ENCODE results near the gene BTBD9. TPM values are rescaled to one million over a fixed set of nuclear protein-coding genes. Genes with fewer than 3 reads are reported as not detected.

BTBD9 gene
- total RNA-seq, 1 experiment from 2014 or later: 10.8 TPM

DNA sequence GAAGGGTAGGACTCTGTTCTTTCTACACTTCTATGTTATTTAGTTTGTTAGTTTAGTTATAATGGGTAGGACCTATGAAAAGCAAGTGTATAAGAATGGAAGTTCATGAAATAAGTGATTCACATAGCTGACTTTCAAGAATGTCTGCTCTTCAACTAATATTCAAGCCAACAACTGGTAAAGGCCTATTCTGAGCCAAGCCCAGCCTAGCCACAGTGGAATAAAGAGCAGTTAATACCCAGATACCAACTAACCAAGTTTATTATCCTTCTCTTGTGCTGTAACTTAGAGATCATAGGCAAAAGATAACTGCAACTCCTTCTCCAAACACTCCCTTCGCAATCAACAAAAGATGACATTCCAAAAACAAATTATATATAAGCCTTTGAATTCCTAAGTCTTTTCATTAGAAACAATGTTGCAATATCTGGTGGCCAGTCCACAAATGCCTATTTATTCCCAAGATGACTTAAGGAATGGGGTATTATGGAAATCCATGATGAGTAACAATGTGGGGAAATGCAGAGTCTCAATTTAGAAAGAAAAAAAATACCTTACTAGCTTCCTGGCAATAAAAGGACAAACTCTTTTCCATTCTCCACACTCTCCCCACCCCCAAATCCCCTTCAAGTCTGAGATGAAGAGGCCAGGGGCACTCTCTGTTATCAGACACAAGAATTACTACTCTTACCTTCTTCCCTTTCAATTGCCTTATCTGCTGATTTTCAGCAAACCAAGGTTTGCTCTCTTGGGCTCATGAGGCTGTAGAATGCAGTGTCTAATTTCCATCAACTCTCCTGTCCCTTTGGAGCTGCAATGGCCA, 27.4 kb downstream of the BTBD9 start:
- H3K4me1 ChIP-seq (replicated peaks; ENCODE audit: insufficient read depth): no peaks in the 10 kb centered on the region
- no peak overlapping the region for H3K4me3 ChIP-seq
- H3K4me2 ChIP-seq: no peak overlapping the region
- ChIA-PET CTCF (no interaction called here), POLR2A (ENCODE audit: unreplicated experiment) (no interaction called here)
- intact Hi-C loops (cut with micrococcal nuclease; ENCODE audit: unreplicated experiment): no loop called here
- no peak for DNase-seq
- no TSS peak for BruUV-seq (replicated peaks)
- no peak overlapping the region for H3K27ac ChIP-seq
- H2AFZ ChIP-seq: no peak overlapping the region
- H4K20me1 ChIP-seq (ENCODE audit: insufficient read depth): no peaks in the 10 kb centered on the region
- H3K9me2 ChIP-seq (ENCODE audit: insufficient read depth): no peaks in the 10 kb centered on the region
- no peak for TF ChIP-seq EZH2 (IDR thresholded peaks at IDR 0.05; ENCODE audit: low read depth)
- TF ChIP-seq, protein P1, sequence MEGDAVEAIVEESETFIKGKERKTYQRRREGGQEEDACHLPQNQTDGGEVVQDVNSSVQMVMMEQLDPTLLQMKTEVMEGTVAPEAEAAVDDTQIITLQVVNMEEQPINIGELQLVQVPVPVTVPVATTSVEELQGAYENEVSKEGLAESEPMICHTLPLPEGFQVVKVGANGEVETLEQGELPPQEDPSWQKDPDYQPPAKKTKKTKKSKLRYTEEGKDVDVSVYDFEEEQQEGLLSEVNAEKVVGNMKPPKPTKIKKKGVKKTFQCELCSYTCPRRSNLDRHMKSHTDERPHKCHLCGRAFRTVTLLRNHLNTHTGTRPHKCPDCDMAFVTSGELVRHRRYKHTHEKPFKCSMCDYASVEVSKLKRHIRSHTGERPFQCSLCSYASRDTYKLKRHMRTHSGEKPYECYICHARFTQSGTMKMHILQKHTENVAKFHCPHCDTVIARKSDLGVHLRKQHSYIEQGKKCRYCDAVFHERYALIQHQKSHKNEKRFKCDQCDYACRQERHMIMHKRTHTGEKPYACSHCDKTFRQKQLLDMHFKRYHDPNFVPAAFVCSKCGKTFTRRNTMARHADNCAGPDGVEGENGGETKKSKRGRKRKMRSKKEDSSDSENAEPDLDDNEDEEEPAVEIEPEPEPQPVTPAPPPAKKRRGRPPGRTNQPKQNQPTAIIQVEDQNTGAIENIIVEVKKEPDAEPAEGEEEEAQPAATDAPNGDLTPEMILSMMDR (conservative IDR thresholded peaks at IDR 0.05): no peak
- H3F3A ChIP-seq (ENCODE audit: insufficient read depth, low read depth): no peaks in the 10 kb centered on the region
- no peaks in the 10 kb centered on the region for H3K9me3 ChIP-seq (ENCODE audit: insufficient read depth, low read depth)
- no peaks in the 10 kb centered on the region for H3K79me2 ChIP-seq (ENCODE audit: low read depth)
- H3K36me3 ChIP-seq (ENCODE audit: low read depth): no peaks in the 10 kb centered on the region
- H3K27me3 ChIP-seq (ENCODE audit: insufficient read depth, low read depth): no peaks in the 10 kb centered on the region

DNA sequence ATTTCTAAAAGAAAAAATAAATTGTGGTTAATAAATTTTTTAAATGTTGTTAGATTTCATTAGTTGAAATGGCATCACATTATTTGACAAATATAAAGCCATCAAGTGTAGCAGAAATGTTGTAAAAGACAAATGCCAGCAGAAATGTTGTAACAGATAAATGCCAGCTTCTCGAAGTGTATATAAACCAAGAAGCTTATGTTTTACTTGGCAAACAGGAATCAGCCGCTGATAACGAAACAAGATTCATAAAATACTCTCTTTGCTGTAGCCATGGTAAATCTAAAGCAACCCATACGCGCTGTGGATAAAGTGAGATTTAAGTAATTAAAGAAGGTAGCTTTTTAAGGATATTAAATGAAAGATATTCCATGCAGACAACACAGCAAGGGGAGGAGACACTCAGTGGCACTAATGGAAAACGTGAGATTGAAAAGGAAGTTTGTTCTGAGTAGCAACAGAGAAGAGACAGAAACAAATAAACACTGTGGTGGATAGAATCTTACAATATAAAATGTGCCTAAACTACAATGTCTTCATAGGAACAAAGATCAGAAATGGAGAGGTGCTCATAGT, 29.6 kb downstream of the BTBD9 start:
- POLR2A ChIA-PET (ENCODE audit: unreplicated experiment): no interaction called here
- H2AFZ ChIP-seq: no peak overlapping the region

DNA sequence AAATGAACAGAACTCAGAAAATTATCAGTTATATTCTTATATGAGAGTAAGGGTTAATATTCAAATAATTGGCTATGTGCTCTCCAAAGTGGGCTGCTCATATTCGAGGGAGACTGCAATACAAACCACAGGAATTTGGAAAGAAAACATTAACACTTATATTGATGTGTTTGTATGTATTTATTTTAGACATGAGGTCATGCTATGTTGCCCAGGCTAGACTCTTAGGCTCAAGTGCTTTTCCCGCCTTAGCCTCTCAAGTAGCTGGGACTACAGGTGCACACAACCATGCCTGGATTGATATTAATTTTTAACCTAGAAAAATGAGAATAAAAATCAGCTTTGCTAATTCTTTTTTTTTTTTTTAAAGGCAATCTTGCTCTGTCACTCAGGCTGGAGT, 35.0 kb downstream of the BTBD9 start:
- no peak overlapping the region for H3K4me2 ChIP-seq
- no peaks in the 10 kb centered on the region for H3K9me2 ChIP-seq (ENCODE audit: insufficient read depth)
- TF ChIP-seq, protein P1 (conservative IDR thresholded peaks at IDR 0.05): no peak
- no peak for TF ChIP-seq EZH2 (IDR thresholded peaks at IDR 0.05; ENCODE audit: low read depth)
- H3K4me3 ChIP-seq: no peak overlapping the region
- no peaks in the 10 kb centered on the region for H3K79me2 ChIP-seq (ENCODE audit: low read depth)
- no peak for DNase-seq
- H3K27me3 ChIP-seq (ENCODE audit: insufficient read depth, low read depth): no peaks in the 10 kb centered on the region
- CTCF ChIA-PET: no interaction called here
- no peaks in the 10 kb centered on the region for H3K9me3 ChIP-seq (ENCODE audit: insufficient read depth, low read depth)
- intact Hi-C loops (cut with micrococcal nuclease; ENCODE audit: unreplicated experiment): no loop called here
- no TSS peak for BruUV-seq (replicated peaks)
- H3F3A ChIP-seq (ENCODE audit: insufficient read depth, low read depth): no peaks in the 10 kb centered on the region
- no peak overlapping the region for H3K27ac ChIP-seq
- no peak overlapping the region for H2AFZ ChIP-seq
- no peaks in the 10 kb centered on the region for H3K4me1 ChIP-seq (replicated peaks; ENCODE audit: insufficient read depth)
- POLR2A ChIA-PET (ENCODE audit: unreplicated experiment): no interaction called here
- H4K20me1 ChIP-seq (ENCODE audit: insufficient read depth): no peaks in the 10 kb centered on the region
- H3K36me3 ChIP-seq (ENCODE audit: low read depth): no peaks in the 10 kb centered on the region

More for the DNA sequence above, 29.6 kb downstream of the BTBD9 start:
- no peak for DNase-seq
- intact Hi-C loops (cut with micrococcal nuclease; ENCODE audit: unreplicated experiment): no loop called here
- CTCF ChIA-PET: interaction anchor here (0.6 kb wide), 1 partner anchor 13 kb away, joined by 3 read pairs; no protein-coding TSS in a partner anchor
- H3K9me3 ChIP-seq (ENCODE audit: insufficient read depth, low read depth): no peaks in the 10 kb centered on the region
- BruUV-seq (replicated peaks): no TSS peak
- H3K4me2 ChIP-seq: no peak overlapping the region
- no peaks in the 10 kb centered on the region for H3K36me3 ChIP-seq (ENCODE audit: low read depth)
- no peak overlapping the region for H3K4me3 ChIP-seq
- H4K20me1 ChIP-seq (ENCODE audit: insufficient read depth): no peaks in the 10 kb centered on the region
- no peaks in the 10 kb centered on the region for H3K9me2 ChIP-seq (ENCODE audit: insufficient read depth)
- H3K79me2 ChIP-seq (ENCODE audit: low read depth): no peaks in the 10 kb centered on the region
- H3K27me3 ChIP-seq (ENCODE audit: insufficient read depth, low read depth): no peaks in the 10 kb centered on the region
- no peaks in the 10 kb centered on the region for H3F3A ChIP-seq (ENCODE audit: insufficient read depth, low read depth)
- H3K4me1 ChIP-seq (replicated peaks; ENCODE audit: insufficient read depth): no peaks in the 10 kb centered on the region
- TF ChIP-seq EZH2 (IDR thresholded peaks at IDR 0.05; ENCODE audit: low read depth): no peak
- TF ChIP-seq, protein P1 (conservative IDR thresholded peaks at IDR 0.05): no peak
- no peak overlapping the region for H3K27ac ChIP-seq

Measured in PC-9 (cell line).